PC-3 (cell line): ENCODE measurements around the gene SRP68.

Experiments
- EZH2 ChIP-seq: fragments of 300-600 bp; sonication (generic); IDR thresholded peaks from one replicate; pipeline ENCODE4 v1.6.1; 2017; ENCODE audit warnings: antibody characterized with exemption, mild to moderate bottlenecking, low read length; ENCODE audit not compliant: unreplicated experiment
- EZH2phosphoT487 ChIP-seq: fragments of 300-600 bp; sonication (generic); IDR thresholded peaks from 2 replicates; pipeline ENCODE4 v1.6.1; 2018; ENCODE audit warnings: mild to moderate bottlenecking, antibody characterized with exemption, low read length, borderline replicate concordance
- TF ChIP-seq, protein P1 (sequence below): fragments of 300-600 bp; sonication (generic); conservative IDR thresholded peaks from 2 replicates; pipeline ENCODE4 v1.5.1; 2017; ENCODE audit warnings: antibody characterized with exemption, low read depth, mild to moderate bottlenecking, low read length

DNA sequence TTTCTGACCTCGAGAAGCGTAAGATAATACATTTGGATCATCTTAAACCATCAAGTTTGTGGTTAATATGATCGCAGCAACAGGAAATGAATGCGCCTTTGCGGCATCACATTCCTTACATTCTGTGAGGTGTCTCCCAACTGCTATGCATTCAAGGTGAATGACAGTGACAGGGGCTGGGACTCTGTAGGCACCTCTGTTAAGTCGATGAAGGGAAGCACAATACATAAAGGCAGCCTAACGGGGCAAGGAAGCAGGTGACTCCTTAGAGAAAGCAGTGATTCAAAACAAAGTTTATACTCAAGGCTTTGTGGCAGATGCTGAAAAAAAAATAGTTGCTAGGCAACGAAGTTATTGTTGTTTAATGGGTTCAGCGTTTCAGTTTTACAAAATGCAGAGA lies 23.6 kb downstream of the SRP68 start:
- TF ChIP-seq, protein P1, sequence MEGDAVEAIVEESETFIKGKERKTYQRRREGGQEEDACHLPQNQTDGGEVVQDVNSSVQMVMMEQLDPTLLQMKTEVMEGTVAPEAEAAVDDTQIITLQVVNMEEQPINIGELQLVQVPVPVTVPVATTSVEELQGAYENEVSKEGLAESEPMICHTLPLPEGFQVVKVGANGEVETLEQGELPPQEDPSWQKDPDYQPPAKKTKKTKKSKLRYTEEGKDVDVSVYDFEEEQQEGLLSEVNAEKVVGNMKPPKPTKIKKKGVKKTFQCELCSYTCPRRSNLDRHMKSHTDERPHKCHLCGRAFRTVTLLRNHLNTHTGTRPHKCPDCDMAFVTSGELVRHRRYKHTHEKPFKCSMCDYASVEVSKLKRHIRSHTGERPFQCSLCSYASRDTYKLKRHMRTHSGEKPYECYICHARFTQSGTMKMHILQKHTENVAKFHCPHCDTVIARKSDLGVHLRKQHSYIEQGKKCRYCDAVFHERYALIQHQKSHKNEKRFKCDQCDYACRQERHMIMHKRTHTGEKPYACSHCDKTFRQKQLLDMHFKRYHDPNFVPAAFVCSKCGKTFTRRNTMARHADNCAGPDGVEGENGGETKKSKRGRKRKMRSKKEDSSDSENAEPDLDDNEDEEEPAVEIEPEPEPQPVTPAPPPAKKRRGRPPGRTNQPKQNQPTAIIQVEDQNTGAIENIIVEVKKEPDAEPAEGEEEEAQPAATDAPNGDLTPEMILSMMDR = no peak
- TF ChIP-seq EZH2 (no peak), EZH2phosphoT487 (no peak)
